DMS 273 treated with DMSO at 0.1 percent for 48 hours (cell line): ENCODE results near the gene PPEF1.

Experiments
- DNase-seq: peaks from one replicate; lab custom pipeline; 2025; lab: John Stamatoyannopoulos, UW

PPEF1 gene

GRCh38 chrX:18707426-18708049 is at the start of gene PPEF1:
TSS of gene PPEF1 (plus strand) at chrX:18707645. CDS start at chrX:18707781, 136 bp downstream.
- no peak for DNase-seq

- DNase-seq = no peak
These were observed 46.2 kb upstream of the PPEF1 start for GRCh38 chrX:18661273-18661672.

- no peak for DNase-seq
These were observed 42.5 kb upstream of the PPEF1 start for GRCh38 chrX:18664947-18665346.

- DNase-seq = no peak
These were observed 40.8 kb upstream of the PPEF1 start for GRCh38 chrX:18666614-18667013.

- no peak for DNase-seq
These were observed 39.2 kb upstream of the PPEF1 start for GRCh38 chrX:18668071-18668835.

- DNase-seq = no peak
These were observed 35.4 kb upstream of the PPEF1 start, which contains the start of gene RS1 for GRCh38 chrX:18672008-18672407. TSS of gene RS1 (minus strand) at chrX:18672108. CDS start at chrX:18672068, 40 bp downstream.

GRCh38 chrX:18674417-18674787 is 33.0 kb upstream of the PPEF1 start:
- DNase-seq = no peak

- DNase-seq = peak; percentile 25
These were observed 32.4 kb upstream of the PPEF1 start for GRCh38 chrX:18674788-18675735.

GRCh38 chrX:18676050-18676449 is 31.4 kb upstream of the PPEF1 start:
- DNase-seq = no peak

- no peak for DNase-seq
These were observed 31.0 kb upstream of the PPEF1 start for GRCh38 chrX:18676470-18676869.

- no peak for DNase-seq
These were observed 30.1 kb upstream of the PPEF1 start for GRCh38 chrX:18677161-18677869.

- DNase-seq = no peak
These were observed 25.4 kb upstream of the PPEF1 start for GRCh38 chrX:18681996-18682395.

- no peak for DNase-seq
These were observed 24.5 kb upstream of the PPEF1 start for GRCh38 chrX:18682979-18683387.

GRCh38 chrX:18687856-18688495 is 19.5 kb upstream of the PPEF1 start:
- no peak for DNase-seq

- DNase-seq = no peak
These were observed 16.0 kb upstream of the PPEF1 start for GRCh38 chrX:18691431-18691830.

GRCh38 chrX:18692541-18692940 is 14.9 kb upstream of the PPEF1 start:
- DNase-seq = no peak

- no peak for DNase-seq
These were observed 10.8 kb upstream of the PPEF1 start for GRCh38 chrX:18696653-18697052.

- no peak for DNase-seq
These were observed 8.5 kb upstream of the PPEF1 start for GRCh38 chrX:18698737-18699650.

GRCh38 chrX:18701621-18702361 is 5.7 kb upstream of the PPEF1 start:
- DNase-seq = no peak
